HUES48 (cell line): ENCODE data around the gene TBC1D22B.

Experiments used
- H3K27ac ChIP-seq: one replicate; pipeline ENCODE4 v1.7.0; 2013; ENCODE audit warnings: low read depth, low read length, inconsistent platforms
- H3K27me3 ChIP-seq: 2 replicates; pipeline ENCODE4 v1.6.1; 2013; ENCODE audit warnings: mild to moderate bottlenecking, low read length; ENCODE audit not compliant: control insufficient read depth, insufficient read depth
- H3K36me3 ChIP-seq: 2 replicates; pipeline ENCODE4 v1.6.1; 2013; ENCODE audit warnings: low read length; ENCODE audit not compliant: control insufficient read depth, insufficient read depth
- H3K4me1 ChIP-seq: 2 replicates; pipeline ENCODE4 v1.6.1; 2013; ENCODE audit warnings: mild to moderate bottlenecking, low read length; ENCODE audit not compliant: control insufficient read depth, insufficient read depth
- H3K4me3 ChIP-seq: 2 replicates; pipeline ENCODE4 v1.5.1; 2013; ENCODE audit warnings: mild to moderate bottlenecking, low read depth, low read length
- H3K9ac ChIP-seq: 2 replicates; pipeline ENCODE4 v1.6.1; 2013; ENCODE audit warnings: mild to moderate bottlenecking, low read depth, low read length, moderate library complexity
- H3K9me3 ChIP-seq: 2 replicates; pipeline ENCODE4 v1.6.1; 2013; ENCODE audit warnings: low read length; ENCODE audit not compliant: control insufficient read depth, insufficient read depth

Gene TBC1D22B

DNA sequence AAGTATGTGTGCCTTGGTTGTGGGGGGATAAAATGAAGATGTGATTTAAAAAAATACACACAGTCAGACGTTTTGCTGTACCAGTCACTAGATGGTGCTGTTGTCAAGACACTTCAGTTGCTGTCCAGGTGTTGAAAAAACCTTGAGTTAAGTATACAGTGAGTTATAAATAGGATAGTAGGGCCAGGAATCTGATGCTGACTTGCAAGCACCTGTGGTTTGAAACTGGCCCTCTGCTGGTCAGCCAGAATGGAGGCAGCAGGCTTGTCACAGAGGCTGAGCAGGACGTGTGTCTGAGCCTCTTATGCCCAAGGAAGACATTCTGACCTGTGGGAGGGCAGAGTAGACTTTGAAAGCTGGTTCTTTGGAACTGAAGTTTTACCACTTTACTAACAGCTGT, 124.0 kb downstream of the TBC1D22B start:
- no peak overlapping the region for H3K27ac ChIP-seq
- no peak overlapping the region for H3K4me3 ChIP-seq
- peaks cover 70% of the 10 kb centered on the region for H3K36me3 ChIP-seq
- H3K27me3 ChIP-seq: no peaks in the 10 kb centered on the region
- H3K9ac ChIP-seq: no peak overlapping the region
- H3K9me3 ChIP-seq: no peaks in the 10 kb centered on the region
- no peaks in the 10 kb centered on the region for H3K4me1 ChIP-seq
